Measurements from ENCODE around the gene EHHADH. TPM values are rescaled to one million over a fixed set of nuclear protein-coding genes. Genes with fewer than 3 reads are reported as not detected.
"Not testable (repeated sequence)": the region's sequence is repeated elsewhere in the genome, so short reads cannot be mapped to it uniquely, and the experiment has no call there.

Gene EHHADH
- total and polyA plus RNA-seq, 4 donors, result 44.3 to 378 (median 94.9) TPM

DNA sequence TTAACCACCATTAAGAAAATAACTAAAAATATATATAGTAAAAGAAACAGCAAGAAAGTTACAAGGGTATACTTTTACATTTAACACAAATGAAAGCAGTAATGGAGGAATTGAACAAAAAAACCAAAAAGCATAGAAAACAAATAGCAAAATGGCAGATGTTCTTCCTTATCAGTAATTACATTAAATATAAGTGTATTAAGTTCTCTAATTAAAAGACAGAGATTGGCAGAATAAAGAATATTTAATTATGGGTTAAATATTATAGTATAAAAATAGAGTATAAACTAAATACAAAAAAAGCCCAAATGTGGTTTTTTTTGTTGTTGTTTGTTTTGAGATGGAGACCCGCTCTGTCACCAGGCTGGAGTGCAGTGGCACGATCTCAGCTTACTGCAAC is 20.5 kb downstream of the EHHADH start:
- WGBS, result 100% methylated on average over 2 of the region's 2 CpGs
- no peak overlapping the region for H3K4me3 ChIP-seq (ENCODE audit: low read depth in 1 of 3, low read length in 3 of 3)
- no peak overlapping the region for H3K27ac ChIP-seq (ENCODE audit: low read depth in 1 of 2, low read length in 2 of 2)
- H3K4me1 ChIP-seq (ENCODE audit: control insufficient read depth in 4 of 4, insufficient read depth in 4 of 4, low read length in 3 of 4), result no peaks in the 10 kb centered on the region
- H3K27me3 ChIP-seq (ENCODE audit: control insufficient read depth in 4 of 4, insufficient read depth in 4 of 4, low read length in 3 of 4), result no peaks in the 10 kb centered on the region
- peaks cover 0 to 40% (median 26%) of the 10 kb centered on the region in 4 donors for H3K36me3 ChIP-seq (ENCODE audit: control insufficient read depth in 4 of 4, insufficient read depth in 3 of 4, low read depth in 1 of 4, low read length in 3 of 4)
- H3K9ac ChIP-seq (ENCODE audit: low read depth in 1 of 2, low read length in 2 of 2), result no peak overlapping the region
- DNase-seq (ENCODE audit: low spot score), result no peak
- TF ChIP-seq TAF1 (conservative IDR thresholded peaks at IDR 0.05), result no peak
- no peak for TF ChIP-seq HNF4A (conservative IDR thresholded peaks at IDR 0.05)
- TF ChIP-seq EGR1 (IDR thresholded peaks at IDR 0.05; ENCODE audit: low read depth in 2 of 2), result no peak
- TF ChIP-seq RAD21 (IDR thresholded peaks at IDR 0.05), result no peak
- no peak for TF ChIP-seq SP1 (IDR thresholded peaks at IDR 0.05)
- no peak for TF ChIP-seq GABPA (IDR thresholded peaks at IDR 0.05 in 1 of 2, conservative IDR thresholded peaks at IDR 0.05 in 1 of 2)
- TF ChIP-seq, protein P1, sequence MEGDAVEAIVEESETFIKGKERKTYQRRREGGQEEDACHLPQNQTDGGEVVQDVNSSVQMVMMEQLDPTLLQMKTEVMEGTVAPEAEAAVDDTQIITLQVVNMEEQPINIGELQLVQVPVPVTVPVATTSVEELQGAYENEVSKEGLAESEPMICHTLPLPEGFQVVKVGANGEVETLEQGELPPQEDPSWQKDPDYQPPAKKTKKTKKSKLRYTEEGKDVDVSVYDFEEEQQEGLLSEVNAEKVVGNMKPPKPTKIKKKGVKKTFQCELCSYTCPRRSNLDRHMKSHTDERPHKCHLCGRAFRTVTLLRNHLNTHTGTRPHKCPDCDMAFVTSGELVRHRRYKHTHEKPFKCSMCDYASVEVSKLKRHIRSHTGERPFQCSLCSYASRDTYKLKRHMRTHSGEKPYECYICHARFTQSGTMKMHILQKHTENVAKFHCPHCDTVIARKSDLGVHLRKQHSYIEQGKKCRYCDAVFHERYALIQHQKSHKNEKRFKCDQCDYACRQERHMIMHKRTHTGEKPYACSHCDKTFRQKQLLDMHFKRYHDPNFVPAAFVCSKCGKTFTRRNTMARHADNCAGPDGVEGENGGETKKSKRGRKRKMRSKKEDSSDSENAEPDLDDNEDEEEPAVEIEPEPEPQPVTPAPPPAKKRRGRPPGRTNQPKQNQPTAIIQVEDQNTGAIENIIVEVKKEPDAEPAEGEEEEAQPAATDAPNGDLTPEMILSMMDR (IDR thresholded peaks at IDR 0.05; ENCODE audit: low read depth, low read length, missing input control), result no peak
- TF ChIP-seq, protein P2, sequence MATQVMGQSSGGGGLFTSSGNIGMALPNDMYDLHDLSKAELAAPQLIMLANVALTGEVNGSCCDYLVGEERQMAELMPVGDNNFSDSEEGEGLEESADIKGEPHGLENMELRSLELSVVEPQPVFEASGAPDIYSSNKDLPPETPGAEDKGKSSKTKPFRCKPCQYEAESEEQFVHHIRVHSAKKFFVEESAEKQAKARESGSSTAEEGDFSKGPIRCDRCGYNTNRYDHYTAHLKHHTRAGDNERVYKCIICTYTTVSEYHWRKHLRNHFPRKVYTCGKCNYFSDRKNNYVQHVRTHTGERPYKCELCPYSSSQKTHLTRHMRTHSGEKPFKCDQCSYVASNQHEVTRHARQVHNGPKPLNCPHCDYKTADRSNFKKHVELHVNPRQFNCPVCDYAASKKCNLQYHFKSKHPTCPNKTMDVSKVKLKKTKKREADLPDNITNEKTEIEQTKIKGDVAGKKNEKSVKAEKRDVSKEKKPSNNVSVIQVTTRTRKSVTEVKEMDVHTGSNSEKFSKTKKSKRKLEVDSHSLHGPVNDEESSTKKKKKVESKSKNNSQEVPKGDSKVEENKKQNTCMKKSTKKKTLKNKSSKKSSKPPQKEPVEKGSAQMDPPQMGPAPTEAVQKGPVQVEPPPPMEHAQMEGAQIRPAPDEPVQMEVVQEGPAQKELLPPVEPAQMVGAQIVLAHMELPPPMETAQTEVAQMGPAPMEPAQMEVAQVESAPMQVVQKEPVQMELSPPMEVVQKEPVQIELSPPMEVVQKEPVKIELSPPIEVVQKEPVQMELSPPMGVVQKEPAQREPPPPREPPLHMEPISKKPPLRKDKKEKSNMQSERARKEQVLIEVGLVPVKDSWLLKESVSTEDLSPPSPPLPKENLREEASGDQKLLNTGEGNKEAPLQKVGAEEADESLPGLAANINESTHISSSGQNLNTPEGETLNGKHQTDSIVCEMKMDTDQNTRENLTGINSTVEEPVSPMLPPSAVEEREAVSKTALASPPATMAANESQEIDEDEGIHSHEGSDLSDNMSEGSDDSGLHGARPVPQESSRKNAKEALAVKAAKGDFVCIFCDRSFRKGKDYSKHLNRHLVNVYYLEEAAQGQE (IDR thresholded peaks at IDR 0.05), result no peak
- TF ChIP-seq FOXA1 (IDR thresholded peaks at IDR 0.05), result no peak
- H3K9me3 ChIP-seq (ENCODE audit: control insufficient read depth in 4 of 4, low read length in 3 of 4), result peaks cover 0 to 1% (median 0%) of the 10 kb centered on the region in 4 donors

DNA sequence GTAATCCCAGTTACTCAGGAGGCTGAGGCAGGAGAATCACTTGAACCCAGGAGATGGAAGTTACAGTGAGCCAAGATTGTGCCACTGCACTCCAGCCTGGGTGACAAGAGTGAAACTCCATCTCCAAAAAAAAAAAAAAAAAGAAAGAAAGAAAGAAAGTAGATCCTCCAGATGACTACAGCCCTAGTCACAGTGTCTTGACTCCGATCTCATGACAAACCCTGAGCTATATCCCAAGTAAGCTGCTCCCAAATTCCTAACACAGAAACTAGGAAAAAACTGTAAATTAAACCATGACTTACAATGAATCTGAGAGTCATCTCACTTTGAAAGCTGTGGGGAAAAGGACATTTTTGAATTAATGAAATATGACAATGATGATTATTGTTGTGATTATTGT is 27.3 kb downstream of the EHHADH start:
- peaks cover 8 to 45% (median 39%) of the 10 kb centered on the region in 4 donors for H3K36me3 ChIP-seq (ENCODE audit: control insufficient read depth in 4 of 4, insufficient read depth in 3 of 4, low read depth in 1 of 4, low read length in 3 of 4)
- H3K4me3 ChIP-seq (ENCODE audit: low read depth in 1 of 3, low read length in 3 of 3); H3K9ac ChIP-seq (ENCODE audit: low read depth in 1 of 2, low read length in 2 of 2); DNase-seq (ENCODE audit: low spot score); H3K27me3 ChIP-seq (ENCODE audit: control insufficient read depth in 4 of 4, insufficient read depth in 4 of 4, low read length in 3 of 4); H3K4me1 ChIP-seq (ENCODE audit: control insufficient read depth in 4 of 4, insufficient read depth in 4 of 4, low read length in 3 of 4); H3K27ac ChIP-seq (ENCODE audit: low read depth in 1 of 2, low read length in 2 of 2); H3K9me3 ChIP-seq (ENCODE audit: control insufficient read depth in 4 of 4, low read length in 3 of 4): not testable (repeated sequence)
- WGBS, result 98% methylated on average over 1 of the region's 1 CpG

DNA sequence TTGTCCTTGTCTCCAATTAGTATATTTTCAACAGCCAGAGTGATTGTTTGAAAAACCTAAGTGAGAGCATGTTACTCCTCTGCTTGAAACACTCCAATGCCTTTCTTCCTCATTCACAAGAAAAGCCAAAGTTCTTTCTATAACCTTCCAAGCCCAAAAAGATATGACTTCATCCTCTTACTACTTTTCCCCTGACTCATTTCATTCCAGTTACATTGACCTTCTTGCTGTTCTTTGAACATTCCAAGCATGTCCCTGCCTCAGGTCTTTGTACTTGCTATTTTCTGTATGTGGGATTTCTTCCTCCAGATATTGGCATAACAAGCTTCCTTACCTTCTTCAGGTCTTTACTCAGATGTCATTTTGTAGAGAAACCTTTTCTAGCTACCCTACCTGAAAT is 28.3 kb downstream of the EHHADH start:
- TF ChIP-seq, protein P1 (IDR thresholded peaks at IDR 0.05; ENCODE audit: low read depth, low read length, missing input control), result no peak
- TF ChIP-seq GABPA (IDR thresholded peaks at IDR 0.05 in 1 of 2, conservative IDR thresholded peaks at IDR 0.05 in 1 of 2), result no peak
- Histone ChIP-seq H3K4me3 (ENCODE audit: low read depth in 1 of 3, low read length in 3 of 3) (no peak overlapping the region), H3K9ac (ENCODE audit: low read depth in 1 of 2, low read length in 2 of 2) (no peak overlapping the region), H3K27me3 (ENCODE audit: control insufficient read depth in 4 of 4, insufficient read depth in 4 of 4, low read length in 3 of 4) (no peaks in the 10 kb centered on the region), H3K27ac (ENCODE audit: low read depth in 1 of 2, low read length in 2 of 2) (no peak overlapping the region), H3K36me3 (ENCODE audit: control insufficient read depth in 4 of 4, insufficient read depth in 3 of 4, low read depth in 1 of 4, low read length in 3 of 4) (peaks cover 8 to 50% (median 43%) of the 10 kb centered on the region in 4 donors), H3K4me1 (ENCODE audit: control insufficient read depth in 4 of 4, insufficient read depth in 4 of 4, low read length in 3 of 4) (no peaks in the 10 kb centered on the region), H3K9me3 (ENCODE audit: control insufficient read depth in 4 of 4, low read length in 3 of 4) (no peaks in the 10 kb centered on the region)
- no peak for DNase-seq (ENCODE audit: low spot score)
